ENCODE measurements around the gene SWI5. TPM values are rescaled to one million over a fixed set of nuclear protein-coding genes. Genes with fewer than 3 reads are reported as not detected.

SWI5 gene
- total RNA-seq, 1 donor from 2014 or later = 29.2 TPM

GRCh38 chr9:128257907-128258306, 18.2 kb upstream of the SWI5 start:
- H3K36me3 ChIP-seq (ENCODE audit: insufficient read depth, low read length) = peaks cover 39% of the 10 kb centered on the region
- H3K4me3 Mint-ChIP-seq (ENCODE audit: unreplicated experiment) = no peak overlapping the region
- peaks cover 2% of the 10 kb centered on the region for H3K9me3 Mint-ChIP-seq (ENCODE audit: unreplicated experiment)
- H3K4me1 Mint-ChIP-seq (ENCODE audit: low read depth, unreplicated experiment) = peaks cover 5% of the 10 kb centered on the region
- DNase-seq (ENCODE audit: low read depth) = no peak
- H3K36me3 Mint-ChIP-seq (ENCODE audit: low read depth, unreplicated experiment) = peaks cover 12% of the 10 kb centered on the region
- no peak for FAIRE-seq
- no peak overlapping the region for H2AFZ ChIP-seq (ENCODE audit: low read depth, low read length)
- peaks cover 60% of the 10 kb centered on the region for H4K20me1 ChIP-seq (ENCODE audit: insufficient read depth, low read length)
- no peak overlapping the region for H3K27ac ChIP-seq (ENCODE audit: low read depth, low read length)
- no peak overlapping the region for H3K4me3 ChIP-seq (ENCODE audit: insufficient read depth, low read depth, low read length)
- H3K4me2 ChIP-seq (ENCODE audit: low read length) = no peak overlapping the region
- TF ChIP-seq CTCF (IDR thresholded peaks at IDR 0.05; ENCODE audit: insufficient read depth, low read depth, low read length) = no peak
- no peak for TF ChIP-seq EZH2 (IDR thresholded peaks at IDR 0.05; ENCODE audit: insufficient read depth, low read length)
- H3K27ac Mint-ChIP-seq (ENCODE audit: unreplicated experiment) = no peak overlapping the region
- H3K27me3 ChIP-seq (ENCODE audit: insufficient read depth, low read length) = no peaks in the 10 kb centered on the region
- H3K9me3 ChIP-seq (ENCODE audit: insufficient read depth, low read depth, low read length) = no peaks in the 10 kb centered on the region
- no peaks in the 10 kb centered on the region for H3K27me3 Mint-ChIP-seq (ENCODE audit: low read depth, unreplicated experiment)
- H3K79me2 ChIP-seq (ENCODE audit: insufficient read depth, low read length) = no peaks in the 10 kb centered on the region
- no peak overlapping the region for H3K9ac ChIP-seq (ENCODE audit: low read length)
- H3K4me1 ChIP-seq (ENCODE audit: insufficient read depth, low read length) = peaks cover 3% of the 10 kb centered on the region

- no peak for DNase-seq (ENCODE audit: low read depth)
- no peaks in the 10 kb centered on the region for H3K27me3 ChIP-seq (ENCODE audit: insufficient read depth, low read length)
- no peaks in the 10 kb centered on the region for H3K9me3 ChIP-seq (ENCODE audit: insufficient read depth, low read depth, low read length)
- no peak overlapping the region for H3K9ac ChIP-seq (ENCODE audit: low read length)
- no peaks in the 10 kb centered on the region for H3K4me1 ChIP-seq (ENCODE audit: insufficient read depth, low read length)
- no peaks in the 10 kb centered on the region for H3K27me3 Mint-ChIP-seq (ENCODE audit: low read depth, unreplicated experiment)
- FAIRE-seq = no peak
- no peak overlapping the region for H3K4me3 Mint-ChIP-seq (ENCODE audit: unreplicated experiment)
- peaks cover 39% of the 10 kb centered on the region for H3K36me3 ChIP-seq (ENCODE audit: insufficient read depth, low read length)
- H3K36me3 Mint-ChIP-seq (ENCODE audit: low read depth, unreplicated experiment) = peaks cover 12% of the 10 kb centered on the region
- H2AFZ ChIP-seq (ENCODE audit: low read depth, low read length) = no peak overlapping the region
- H4K20me1 ChIP-seq (ENCODE audit: insufficient read depth, low read length) = peaks cover 56% of the 10 kb centered on the region
- no peaks in the 10 kb centered on the region for H3K79me2 ChIP-seq (ENCODE audit: insufficient read depth, low read length)
- H3K27ac ChIP-seq (ENCODE audit: low read depth, low read length) = no peak overlapping the region
- peaks cover 2% of the 10 kb centered on the region for H3K9me3 Mint-ChIP-seq (ENCODE audit: unreplicated experiment)
- H3K4me3 ChIP-seq (ENCODE audit: insufficient read depth, low read depth, low read length) = no peak overlapping the region
- TF ChIP-seq EZH2 (IDR thresholded peaks at IDR 0.05; ENCODE audit: insufficient read depth, low read length) (no peak), CTCF (IDR thresholded peaks at IDR 0.05; ENCODE audit: insufficient read depth, low read depth, low read length) (no peak)
- no peak overlapping the region for H3K27ac Mint-ChIP-seq (ENCODE audit: unreplicated experiment)
- no peak overlapping the region for H3K4me2 ChIP-seq (ENCODE audit: low read length)
- peaks cover 3% of the 10 kb centered on the region for H3K4me1 Mint-ChIP-seq (ENCODE audit: low read depth, unreplicated experiment)
Observed at GRCh38 chr9:128258326-128258725, 17.8 kb upstream of the SWI5 start.

- H3K4me3 Mint-ChIP-seq (ENCODE audit: unreplicated experiment) = peak overlapping the region; percentile 47
- no peak for TF ChIP-seq EZH2 (IDR thresholded peaks at IDR 0.05; ENCODE audit: insufficient read depth, low read length)
- no peak for TF ChIP-seq CTCF (IDR thresholded peaks at IDR 0.05; ENCODE audit: insufficient read depth, low read depth, low read length)
- FAIRE-seq = no peak
- Histone ChIP-seq H3K9ac (ENCODE audit: low read length) (no peak overlapping the region), H3K9me3 (ENCODE audit: insufficient read depth, low read depth, low read length) (no peaks in the 10 kb centered on the region), H2AFZ (ENCODE audit: low read depth, low read length) (no peak overlapping the region), H4K20me1 (ENCODE audit: insufficient read depth, low read length) (peaks cover 54% of the 10 kb centered on the region), H3K79me2 (ENCODE audit: insufficient read depth, low read length) (no peaks in the 10 kb centered on the region), H3K27me3 (ENCODE audit: insufficient read depth, low read length) (no peaks in the 10 kb centered on the region), H3K4me1 (ENCODE audit: insufficient read depth, low read length) (no peaks in the 10 kb centered on the region), H3K27ac (ENCODE audit: low read depth, low read length) (no peak overlapping the region), H3K4me2 (ENCODE audit: low read length) (no peak overlapping the region), H3K36me3 (ENCODE audit: insufficient read depth, low read length) (peaks cover 39% of the 10 kb centered on the region), H3K4me3 (ENCODE audit: insufficient read depth, low read depth, low read length) (no peak overlapping the region)
- H3K27ac Mint-ChIP-seq (ENCODE audit: unreplicated experiment) = no peak overlapping the region
- H3K9me3 Mint-ChIP-seq (ENCODE audit: unreplicated experiment) = peaks cover 2% of the 10 kb centered on the region
- peaks cover 1% of the 10 kb centered on the region for H3K4me1 Mint-ChIP-seq (ENCODE audit: low read depth, unreplicated experiment)
- DNase-seq (ENCODE audit: low read depth) = no peak
- H3K36me3 Mint-ChIP-seq (ENCODE audit: low read depth, unreplicated experiment) = peaks cover 12% of the 10 kb centered on the region
- H3K27me3 Mint-ChIP-seq (ENCODE audit: low read depth, unreplicated experiment) = no peaks in the 10 kb centered on the region
Observed at GRCh38 chr9:128259156-128259555, 16.9 kb upstream of the SWI5 start.

Measured in astrocyte (in vitro differentiated cells and primary cell).